GM18505 (cell line): ENCODE results near the gene TICRR.
"Not testable (repeated sequence)": the region's sequence is repeated elsewhere in the genome, so short reads cannot be mapped to it uniquely, and the experiment has no call there.

Source experiments
- ATAC-seq: cut with Tn5 transposase; IDR thresholded peaks from one replicate; pipeline ENCODE4 v1.9.1; 2021; ENCODE audit not compliant: unreplicated experiment
- POLR2A ChIP-seq: IDR thresholded peaks from 4 replicates; pipeline ENCODE4 v1.6.1; 2011; ENCODE audit warnings: borderline replicate concordance; ENCODE audit not compliant: insufficient read depth, insufficient read length; ENCODE audit errors: extremely low read depth

Gene TICRR

DNA sequence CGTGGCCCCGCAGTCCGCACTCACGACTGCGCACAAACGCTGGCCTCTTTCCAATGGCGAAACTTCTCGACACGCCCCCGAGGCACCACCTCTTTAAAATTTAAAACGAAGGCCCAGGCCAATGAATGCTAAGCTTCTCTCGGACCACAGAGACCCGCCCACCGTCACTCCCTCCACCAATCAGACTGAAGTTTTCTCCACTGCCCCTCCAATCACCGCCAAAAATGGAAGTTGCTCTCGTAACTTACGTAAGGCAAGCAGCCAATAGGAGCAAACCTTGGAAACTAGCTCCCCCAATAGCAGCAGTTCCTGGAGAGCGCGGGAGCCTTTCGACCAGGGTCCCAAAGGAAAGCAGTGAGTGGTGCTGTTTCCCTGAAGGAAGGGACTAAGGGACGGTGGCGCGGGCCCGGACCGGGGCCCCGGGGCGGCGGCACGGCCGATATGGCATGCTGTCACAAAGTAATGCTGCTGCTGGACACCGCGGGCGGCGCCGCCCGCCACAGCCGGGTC, at the start of gene TICRR:
Gene TICRR, plus strand, starts transcription at position 324 of the 510 bp plus-strand sequence. Its CDS starts 118 bp downstream, at position 442.
- peak; percentile 89 for ATAC-seq
- TF ChIP-seq POLR2A, result peak; percentile 66

DNA sequence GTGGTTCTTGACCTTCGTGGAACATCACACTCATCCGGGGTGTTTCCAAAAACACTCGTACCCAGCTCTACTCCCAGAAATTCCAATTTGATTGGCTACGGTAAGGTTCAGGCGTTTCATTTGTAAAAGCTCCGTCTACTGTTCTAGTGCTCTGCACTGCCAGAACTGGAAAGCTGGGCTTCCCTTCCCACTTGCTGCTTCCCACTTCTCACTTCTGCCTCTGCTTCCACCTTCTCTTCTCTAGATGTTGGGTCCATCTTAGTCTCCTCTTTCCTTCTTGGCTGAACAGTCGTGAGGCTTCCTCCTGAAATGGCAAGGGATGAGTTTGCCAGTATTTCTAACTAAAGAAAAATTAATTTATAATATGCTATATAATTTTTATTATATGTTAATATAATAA, 49.1 kb upstream of the TICRR start:
- no peak for ATAC-seq

GRCh38 chr15:89526601-89527441, 48.4 kb upstream of the TICRR start:
- ATAC-seq, result no peak
- no peak for TF ChIP-seq POLR2A

More for the DNA sequence above, 49.1 kb upstream of the TICRR start:
- no peak for TF ChIP-seq POLR2A

DNA sequence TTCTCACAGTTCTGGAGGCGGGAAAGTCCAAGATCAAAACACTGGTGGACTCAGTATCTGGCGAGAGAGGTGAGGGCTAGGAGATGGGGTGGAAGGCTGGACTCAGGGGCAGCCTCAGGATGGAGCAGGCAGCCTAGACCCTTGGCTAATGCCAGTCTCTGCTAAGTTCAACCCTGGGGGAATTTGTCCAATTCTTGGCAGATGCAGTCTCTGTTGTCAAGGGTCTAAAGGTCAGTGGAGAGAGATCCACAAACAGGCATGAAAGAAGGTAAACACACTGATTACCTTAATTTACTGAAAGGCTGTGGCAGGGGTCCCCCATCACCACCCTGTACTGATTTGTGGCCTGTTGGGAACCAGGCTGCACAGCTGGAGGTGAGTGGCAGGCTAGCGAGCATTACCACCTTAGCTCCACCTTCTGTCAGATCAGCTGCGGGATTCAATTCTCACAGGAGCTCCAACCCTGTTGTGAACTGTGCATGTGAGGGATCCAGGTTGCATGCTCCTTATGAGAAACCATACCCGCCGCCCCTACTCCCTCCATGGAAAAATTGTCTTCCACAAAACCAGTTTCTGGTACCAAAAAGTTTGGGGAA, 46.4 kb upstream of the TICRR start:
- ATAC-seq, result no peak
- no peak for TF ChIP-seq POLR2A

DNA sequence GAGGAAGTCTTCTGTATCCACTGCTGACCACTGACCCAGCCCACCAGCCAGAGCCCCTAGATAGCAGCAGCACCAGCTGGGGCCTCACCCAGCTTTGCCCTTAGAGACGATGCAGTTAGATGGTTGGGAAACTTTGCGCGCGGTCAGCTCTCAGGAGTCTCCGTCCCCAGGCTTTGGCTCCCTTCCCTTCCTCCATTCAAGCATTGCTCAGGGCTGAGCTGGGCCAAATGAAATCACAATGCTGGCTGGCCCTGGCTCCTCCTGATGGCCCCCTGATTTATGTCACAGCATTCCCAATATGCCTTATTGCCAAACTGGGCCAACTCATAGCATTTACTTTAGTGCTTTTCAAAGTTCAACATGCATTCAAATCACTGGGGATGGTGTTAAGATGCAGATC, 44.3 kb upstream of the TICRR start:
- TF ChIP-seq POLR2A, result no peak

GRCh38 chr15:89531796-89532537, 43.3 kb upstream of the TICRR start:
- ATAC-seq, result no peak
- no peak for TF ChIP-seq POLR2A

More for the DNA sequence above, 44.3 kb upstream of the TICRR start:
- ATAC-seq, result no peak

GRCh38 chr15:89533861-89534544, 41.3 kb upstream of the TICRR start:
- no peak for TF ChIP-seq POLR2A
- no peak for ATAC-seq

- no peak for TF ChIP-seq POLR2A
- no peak for ATAC-seq
Observed at GRCh38 chr15:89539027-89539426, 36.2 kb upstream of the TICRR start.

DNA sequence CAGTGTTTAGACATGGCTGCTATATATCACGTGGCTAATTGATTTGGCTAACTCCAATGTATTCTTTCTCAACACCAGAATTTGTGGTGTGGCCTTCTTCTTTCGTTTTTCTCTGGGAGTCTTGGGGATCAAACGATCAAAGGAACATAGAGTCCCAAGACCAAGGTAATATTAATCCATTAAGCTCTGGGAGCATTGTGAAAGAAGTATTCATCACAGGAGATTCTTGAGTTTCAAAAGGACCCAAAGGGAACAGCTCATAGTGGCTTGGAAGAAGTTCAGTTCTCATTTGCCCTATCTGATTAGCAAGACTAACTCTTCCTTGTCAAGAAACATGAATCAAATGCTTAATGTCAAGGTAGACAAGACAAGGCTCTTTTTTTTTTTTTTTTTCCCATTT, 32.9 kb upstream of the TICRR start:
- no peak for TF ChIP-seq POLR2A

DNA sequence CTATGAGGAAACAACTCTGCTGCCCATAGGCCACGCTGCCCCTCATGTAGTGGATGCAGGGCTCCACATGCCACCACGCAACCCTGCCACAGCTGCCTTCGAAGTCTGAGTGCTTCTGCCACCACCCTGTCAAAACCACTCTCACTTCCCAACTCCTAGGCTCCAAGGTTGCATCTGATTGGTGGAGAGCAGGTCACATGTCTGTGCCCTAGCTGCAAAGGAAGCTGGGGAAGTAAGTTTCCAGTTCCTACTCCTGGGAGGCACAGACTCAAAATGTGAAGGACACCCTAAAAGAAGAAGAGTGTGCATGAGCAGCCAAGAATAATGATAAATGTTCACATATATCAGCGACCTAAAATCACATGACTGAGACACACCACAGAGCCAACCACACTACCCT, 31.9 kb upstream of the TICRR start:
- TF ChIP-seq POLR2A, result no peak
- no peak for ATAC-seq

More for the DNA sequence above, 32.9 kb upstream of the TICRR start:
- ATAC-seq, result no peak

DNA sequence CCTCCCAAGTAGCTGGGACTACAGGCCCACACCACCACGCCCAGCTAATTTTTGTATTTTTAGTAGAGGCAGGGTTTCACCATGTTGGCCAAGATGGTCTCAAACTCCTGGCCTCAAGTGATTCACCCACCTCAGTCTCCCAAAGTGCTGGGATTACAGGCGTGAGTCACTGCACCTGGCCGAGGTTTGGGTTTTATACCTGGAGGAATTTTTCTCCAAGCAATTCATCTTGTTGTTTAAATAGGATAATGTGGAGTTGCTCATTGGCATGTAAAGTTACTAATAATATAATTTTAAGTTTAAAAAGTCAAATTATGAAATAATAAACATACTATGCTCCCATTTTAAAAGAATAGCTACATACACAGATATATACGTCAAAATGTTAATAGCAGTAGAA, 26.1 kb upstream of the TICRR start:
- ATAC-seq, result not testable (repeated sequence)

DNA sequence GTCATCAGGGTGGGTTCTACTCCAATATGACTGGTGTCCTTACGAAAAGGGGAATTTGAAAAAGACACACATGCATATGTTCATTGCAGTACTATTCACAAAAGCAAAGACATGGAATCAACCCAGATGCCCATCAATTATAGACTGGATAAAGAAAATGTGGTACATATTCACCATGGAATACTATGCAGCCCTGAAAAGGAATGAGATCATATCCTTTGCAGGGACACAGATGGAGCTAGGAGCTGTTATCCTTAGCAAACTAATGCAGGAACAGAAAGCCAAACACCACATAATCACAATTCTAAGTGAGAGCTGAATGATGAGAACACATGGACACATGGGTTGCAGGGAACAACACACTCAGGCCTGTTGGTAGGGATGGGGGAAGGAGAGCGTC, 24.8 kb upstream of the TICRR start:
- no peak for ATAC-seq
- TF ChIP-seq POLR2A, result no peak

DNA sequence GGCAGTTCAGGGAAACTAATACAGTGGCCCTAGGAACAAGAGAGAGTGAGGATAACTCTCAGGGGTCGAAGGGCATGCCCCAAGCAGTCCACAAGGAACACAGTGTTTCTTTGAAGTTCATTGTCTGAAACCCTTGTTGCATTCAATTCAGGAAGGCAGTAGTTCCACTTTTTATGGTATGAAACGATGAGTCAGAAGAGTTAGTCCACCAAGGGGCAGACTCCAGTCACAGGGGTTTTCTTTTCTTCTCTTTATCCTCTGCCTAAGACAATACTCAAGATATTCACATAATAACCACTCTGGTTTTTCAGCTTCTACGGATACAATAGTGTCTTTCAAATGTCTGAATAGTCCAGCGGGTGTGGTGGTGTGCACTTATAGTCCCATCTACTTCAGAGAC, 23.7 kb upstream of the TICRR start:
- TF ChIP-seq POLR2A, result no peak
- ATAC-seq, result no peak
